Liver (tissue), 3 donors: ENCODE measurements around the gene SH3PXD2A.

Experiments used
- EGR1 ChIP-seq, 2 donors: IDR thresholded peaks; 2 replicates each; pipeline ENCODE4 v1.6.1; 2016 to 2018; ENCODE audit warnings: antibody characterized with exemption in 2 of 2, low read depth in 2 of 2
- FOXA1 ChIP-seq: IDR thresholded peaks from 2 replicates; pipeline ENCODE4 v1.6.1; 2016; ENCODE audit warnings: antibody characterized with exemption
- FOXA2 ChIP-seq: IDR thresholded peaks from 2 replicates; pipeline ENCODE4 v1.6.1; 2016; ENCODE audit warnings: antibody characterized with exemption
- GABPA ChIP-seq, 2 donors: IDR thresholded peaks in 1 of 2; conservative IDR thresholded peaks in 1 of 2; 2 replicates each; pipeline ENCODE4 v1.6.1; 2016; ENCODE audit warnings: antibody characterized with exemption in 2 of 2, mild to moderate bottlenecking in 1 of 2, moderate library complexity in 1 of 2
- HNF4A ChIP-seq, 2 donors: conservative IDR thresholded peaks; 2 replicates each; pipeline ENCODE4 v1.6.1; 2016; ENCODE audit warnings: antibody characterized with exemption in 2 of 2, mild to moderate bottlenecking in 2 of 2
- JUND ChIP-seq, 2 donors: IDR thresholded peaks; 2 replicates each; pipeline ENCODE4 v1.6.1; 2016; ENCODE audit warnings: antibody characterized with exemption in 2 of 2
- RAD21 ChIP-seq, 2 donors: IDR thresholded peaks; 2 replicates each; pipeline ENCODE4 v1.6.1; 2016; ENCODE audit warnings: antibody characterized with exemption in 2 of 2, mild to moderate bottlenecking in 2 of 2
- REST ChIP-seq: IDR thresholded peaks from 2 replicates; pipeline ENCODE4 v1.6.1; 2016; ENCODE audit warnings: antibody characterized with exemption, mild to moderate bottlenecking
- SP1 ChIP-seq: IDR thresholded peaks from 2 replicates; pipeline ENCODE4 v1.6.1; 2018; ENCODE audit warnings: antibody characterized with exemption, mild to moderate bottlenecking
- YY1 ChIP-seq: IDR thresholded peaks from 2 replicates; pipeline ENCODE4 v1.6.1; 2016; ENCODE audit warnings: antibody characterized with exemption, mild to moderate bottlenecking
- ZBTB33 ChIP-seq: IDR thresholded peaks from 2 replicates; pipeline ENCODE4 v1.6.1; 2016; ENCODE audit warnings: antibody characterized with exemption
- TF ChIP-seq, protein P1 (sequence below): fragments of 150-350 bp; IDR thresholded peaks from 2 replicates; pipeline ENCODE4 v1.5.1; 2017; ENCODE audit warnings: improper control_type of control experiment, low read depth, low read length; ENCODE audit not compliant: missing input control
- TF ChIP-seq, protein P2 (sequence below): IDR thresholded peaks from 2 replicates; pipeline ENCODE4 v1.6.1; 2016; ENCODE audit warnings: antibody characterized with exemption
- TF ChIP-seq, protein P3 (sequence below): IDR thresholded peaks from 2 replicates; pipeline ENCODE4 v1.6.1; 2016; ENCODE audit warnings: antibody characterized with exemption
- donor health status: healthy.
- donor health status: healthy.

GRCh38 chr10:103871006-103871405 is 15.6 kb upstream of the SH3PXD2A start:
- TF ChIP-seq, protein P1, sequence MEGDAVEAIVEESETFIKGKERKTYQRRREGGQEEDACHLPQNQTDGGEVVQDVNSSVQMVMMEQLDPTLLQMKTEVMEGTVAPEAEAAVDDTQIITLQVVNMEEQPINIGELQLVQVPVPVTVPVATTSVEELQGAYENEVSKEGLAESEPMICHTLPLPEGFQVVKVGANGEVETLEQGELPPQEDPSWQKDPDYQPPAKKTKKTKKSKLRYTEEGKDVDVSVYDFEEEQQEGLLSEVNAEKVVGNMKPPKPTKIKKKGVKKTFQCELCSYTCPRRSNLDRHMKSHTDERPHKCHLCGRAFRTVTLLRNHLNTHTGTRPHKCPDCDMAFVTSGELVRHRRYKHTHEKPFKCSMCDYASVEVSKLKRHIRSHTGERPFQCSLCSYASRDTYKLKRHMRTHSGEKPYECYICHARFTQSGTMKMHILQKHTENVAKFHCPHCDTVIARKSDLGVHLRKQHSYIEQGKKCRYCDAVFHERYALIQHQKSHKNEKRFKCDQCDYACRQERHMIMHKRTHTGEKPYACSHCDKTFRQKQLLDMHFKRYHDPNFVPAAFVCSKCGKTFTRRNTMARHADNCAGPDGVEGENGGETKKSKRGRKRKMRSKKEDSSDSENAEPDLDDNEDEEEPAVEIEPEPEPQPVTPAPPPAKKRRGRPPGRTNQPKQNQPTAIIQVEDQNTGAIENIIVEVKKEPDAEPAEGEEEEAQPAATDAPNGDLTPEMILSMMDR, result no peak
- no peak for TF ChIP-seq GABPA (IDR thresholded peaks at IDR 0.05 in 1 of 2, conservative IDR thresholded peaks at IDR 0.05 in 1 of 2)
- TF ChIP-seq, protein P2, sequence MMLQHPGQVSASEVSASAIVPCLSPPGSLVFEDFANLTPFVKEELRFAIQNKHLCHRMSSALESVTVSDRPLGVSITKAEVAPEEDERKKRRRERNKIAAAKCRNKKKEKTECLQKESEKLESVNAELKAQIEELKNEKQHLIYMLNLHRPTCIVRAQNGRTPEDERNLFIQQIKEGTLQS, result no peak
- TF ChIP-seq HNF4A (conservative IDR thresholded peaks at IDR 0.05), result no peak
- TF ChIP-seq SP1, result no peak
- no peak for TF ChIP-seq ZBTB33
- TF ChIP-seq, protein P3, sequence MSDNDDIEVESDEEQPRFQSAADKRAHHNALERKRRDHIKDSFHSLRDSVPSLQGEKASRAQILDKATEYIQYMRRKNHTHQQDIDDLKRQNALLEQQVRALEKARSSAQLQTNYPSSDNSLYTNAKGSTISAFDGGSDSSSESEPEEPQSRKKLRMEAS, result no peak
- no peak for TF ChIP-seq REST
- TF ChIP-seq RAD21 (IDR thresholded peaks at IDR 0.05), result no peak
- TF ChIP-seq JUND (IDR thresholded peaks at IDR 0.05), result no peak
- no peak for TF ChIP-seq FOXA1
- no peak for TF ChIP-seq YY1
- no peak for TF ChIP-seq EGR1 (IDR thresholded peaks at IDR 0.05; ENCODE audit: low read depth in 2 of 2)
- TF ChIP-seq FOXA2, result no peak
